ENCODE measurements around the gene TXNL4A. TPM values are rescaled to one million over a fixed set of nuclear protein-coding genes. Genes with fewer than 3 reads are reported as not detected.
A peak's percentile ranks its signal among the peaks of the same experiment; 100 is the strongest.
"Not testable (repeated sequence)": the region's sequence is repeated elsewhere in the genome, so short reads cannot be mapped to it uniquely, and the experiment has no call there.

TXNL4A gene
- total and polyA plus RNA-seq, 2 donors (not counting 1 experiment from before 2014, with no cell fraction given) = 39.5 to 101 TPM

- TF ChIP-seq EZH2 (IDR thresholded peaks at IDR 0.05; ENCODE audit: low read length, missing control alignments) (no peak), CTCF (conservative IDR thresholded peaks at IDR 0.05 in 1 of 2, IDR thresholded peaks at IDR 0.05 in 1 of 2; ENCODE audit: low read depth in 1 of 2, low read length in 2 of 2) (no peak)
- H3K36me3 ChIP-seq (ENCODE audit: control insufficient read depth, insufficient read depth, low read length) = no peaks in the 10 kb centered on the region
- no peak overlapping the region for H3K27ac ChIP-seq (ENCODE audit: insufficient read depth, low read length)
- H3K4me1 ChIP-seq (ENCODE audit: control insufficient read depth, extremely low read depth, insufficient read depth, low read length) = peaks cover 7% of the 10 kb centered on the region
- no peaks in the 10 kb centered on the region for H3K79me2 ChIP-seq (ENCODE audit: control insufficient read depth, insufficient read depth, low read length)
- no peaks in the 10 kb centered on the region for H3K27me3 ChIP-seq (ENCODE audit: control insufficient read depth, insufficient read depth, low read length)
- H3K4me2 ChIP-seq (ENCODE audit: extremely low read depth, insufficient read depth, low read length) = no peak overlapping the region
- H2AFZ ChIP-seq (ENCODE audit: low read length) = no peak overlapping the region
- no peaks in the 10 kb centered on the region for H3K9me3 ChIP-seq (ENCODE audit: control insufficient read depth, insufficient read depth, low read depth, low read length)
- H3K9ac ChIP-seq (ENCODE audit: insufficient read depth, low read length) = no peak overlapping the region
- peak in 1 of 2 donors; percentile 55 for DNase-seq (ENCODE audit: low read depth in 2 of 2)
- H4K20me1 ChIP-seq (ENCODE audit: control insufficient read depth, extremely low read depth, insufficient read depth, low read length) = no peaks in the 10 kb centered on the region
- no peak overlapping the region for H3K4me3 ChIP-seq (replicated peaks in 1 of 4; ENCODE audit: control extremely low read depth in 1 of 4, insufficient read depth in 1 of 4, low read depth in 3 of 4, low read length in 4 of 4)
Measured at GRCh38 chr18:79961527-79962291, 26.7 kb downstream of the TXNL4A start.

GRCh38 chr18:79960921-79961526 lies 27.3 kb downstream of the TXNL4A start:
- no peaks in the 10 kb centered on the region for H4K20me1 ChIP-seq (ENCODE audit: control insufficient read depth, extremely low read depth, insufficient read depth, low read length)
- H3K4me2 ChIP-seq (ENCODE audit: extremely low read depth, insufficient read depth, low read length) = no peak overlapping the region
- H3K36me3 ChIP-seq (ENCODE audit: control insufficient read depth, insufficient read depth, low read length) = no peaks in the 10 kb centered on the region

GRCh38 chr18:79960161-79960801 lies 28.1 kb downstream of the TXNL4A start:
- H3K27ac ChIP-seq (ENCODE audit: insufficient read depth, low read length); H4K20me1 ChIP-seq (ENCODE audit: control insufficient read depth, extremely low read depth, insufficient read depth, low read length); H3K36me3 ChIP-seq (ENCODE audit: control insufficient read depth, insufficient read depth, low read length); H3K9ac ChIP-seq (ENCODE audit: insufficient read depth, low read length); H3K9me3 ChIP-seq (ENCODE audit: control insufficient read depth, insufficient read depth, low read depth, low read length); H3K27me3 ChIP-seq (ENCODE audit: control insufficient read depth, insufficient read depth, low read length); H3K4me1 ChIP-seq (ENCODE audit: control insufficient read depth, extremely low read depth, insufficient read depth, low read length); H3K4me2 ChIP-seq (ENCODE audit: extremely low read depth, insufficient read depth, low read length); H2AFZ ChIP-seq (ENCODE audit: low read length); H3K4me3 ChIP-seq (replicated peaks in 1 of 4; ENCODE audit: control extremely low read depth in 1 of 4, insufficient read depth in 1 of 4, low read depth in 3 of 4, low read length in 4 of 4); H3K79me2 ChIP-seq (ENCODE audit: control insufficient read depth, insufficient read depth, low read length): not testable (repeated sequence)
- peak; percentile 49 to 80 for DNase-seq (ENCODE audit: low read depth in 2 of 2)

More at GRCh38 chr18:79960921-79961526, 27.3 kb downstream of the TXNL4A start:
- no peak overlapping the region for H3K9ac ChIP-seq (ENCODE audit: insufficient read depth, low read length)
- H2AFZ ChIP-seq (ENCODE audit: low read length) = no peak overlapping the region
- H3K4me1 ChIP-seq (ENCODE audit: control insufficient read depth, extremely low read depth, insufficient read depth, low read length) = peaks cover 7% of the 10 kb centered on the region
- no peak overlapping the region for H3K4me3 ChIP-seq (replicated peaks in 1 of 4; ENCODE audit: control extremely low read depth in 1 of 4, insufficient read depth in 1 of 4, low read depth in 3 of 4, low read length in 4 of 4)
- TF ChIP-seq EZH2 (IDR thresholded peaks at IDR 0.05; ENCODE audit: low read length, missing control alignments) (no peak), CTCF (conservative IDR thresholded peaks at IDR 0.05 in 1 of 2, IDR thresholded peaks at IDR 0.05 in 1 of 2; ENCODE audit: low read depth in 1 of 2, low read length in 2 of 2) (no peak)
- H3K79me2 ChIP-seq (ENCODE audit: control insufficient read depth, insufficient read depth, low read length) = no peaks in the 10 kb centered on the region
- no peaks in the 10 kb centered on the region for H3K9me3 ChIP-seq (ENCODE audit: control insufficient read depth, insufficient read depth, low read depth, low read length)
- H3K27ac ChIP-seq (ENCODE audit: insufficient read depth, low read length) = no peak overlapping the region
- no peak for DNase-seq (ENCODE audit: low read depth in 2 of 2)
- H3K27me3 ChIP-seq (ENCODE audit: control insufficient read depth, insufficient read depth, low read length) = no peaks in the 10 kb centered on the region

All from fibroblast of lung (primary cell).